Stimulated activated CD8-positive, alpha-beta memory T cell treated with anti-CD3 and anti-CD28 coated beads, Interleukin-4, amount 100 ng/mL, for 4 hours (primary cell): ENCODE measurements around the gene NR2E3.

Experiments used
- DNase-seq, 2 donors: peaks; one replicate each; pipeline ENCODE4 v3.0.0-alpha.2; 2020; ENCODE audit warnings: low read depth in 2 of 2, low spot score in 1 of 2

Gene NR2E3

DNA sequence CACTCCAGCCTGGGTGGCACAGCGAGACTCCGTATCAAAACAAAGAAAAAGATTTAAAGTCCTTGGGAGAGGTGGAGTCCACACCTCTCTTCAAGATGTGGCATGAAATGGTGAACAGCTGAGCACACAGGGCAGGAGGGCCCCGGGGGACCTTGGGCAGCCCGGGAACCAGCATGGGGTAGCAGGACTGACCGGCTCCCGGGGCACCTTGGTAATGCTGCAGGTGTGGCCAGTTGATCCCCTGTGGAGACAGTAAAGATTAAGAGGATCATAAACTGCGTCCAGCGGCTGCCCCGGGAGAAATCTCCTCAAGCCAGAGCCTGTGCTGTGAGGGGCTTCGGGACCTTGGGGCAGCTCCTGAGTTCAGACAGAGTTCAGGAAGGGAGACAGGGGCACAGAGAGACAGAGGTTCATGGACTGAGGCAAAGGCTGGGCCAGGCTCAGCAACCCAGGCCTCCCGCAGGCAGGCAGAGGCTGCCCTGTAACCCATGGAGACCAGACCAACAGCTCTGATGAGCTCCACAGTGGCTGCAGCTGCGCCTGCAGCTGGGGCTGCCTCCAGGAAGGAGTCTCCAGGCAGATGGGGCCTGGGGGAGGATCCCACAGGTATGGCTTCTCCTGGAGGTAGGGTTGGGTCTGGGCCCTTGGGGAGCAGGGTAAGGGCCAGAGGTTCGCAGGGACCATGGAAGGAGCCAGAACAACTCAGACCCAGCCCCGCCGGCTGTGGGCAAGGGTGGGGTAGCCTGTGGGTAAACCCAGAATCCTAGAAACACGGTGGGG is at the start of gene NR2E3:
Gene NR2E3 (plus strand): TSS at position 299 of the 780 bp plus-strand sequence. CDS start 190 bp downstream, at position 489.
- DNase-seq = no peak

DNA sequence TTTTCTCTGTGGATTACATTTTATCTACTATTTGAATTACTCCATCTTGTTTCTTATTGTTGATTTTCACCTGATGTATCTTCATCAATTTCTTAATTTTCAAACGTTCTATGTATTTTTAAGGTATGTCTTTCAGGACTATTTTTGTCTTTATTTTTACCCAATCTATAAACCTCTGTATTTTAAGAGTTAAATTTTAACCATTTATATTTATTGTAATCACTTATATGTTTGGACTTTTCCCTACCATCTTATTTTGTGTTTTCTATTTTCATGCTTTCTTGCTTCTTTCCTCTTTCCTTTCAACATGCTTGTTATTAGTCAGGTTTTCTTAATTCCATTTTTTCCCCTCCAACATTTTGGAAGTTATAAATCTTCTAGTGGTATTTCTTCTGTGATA is 49.5 kb upstream of the NR2E3 start:
- no peak for DNase-seq

DNA sequence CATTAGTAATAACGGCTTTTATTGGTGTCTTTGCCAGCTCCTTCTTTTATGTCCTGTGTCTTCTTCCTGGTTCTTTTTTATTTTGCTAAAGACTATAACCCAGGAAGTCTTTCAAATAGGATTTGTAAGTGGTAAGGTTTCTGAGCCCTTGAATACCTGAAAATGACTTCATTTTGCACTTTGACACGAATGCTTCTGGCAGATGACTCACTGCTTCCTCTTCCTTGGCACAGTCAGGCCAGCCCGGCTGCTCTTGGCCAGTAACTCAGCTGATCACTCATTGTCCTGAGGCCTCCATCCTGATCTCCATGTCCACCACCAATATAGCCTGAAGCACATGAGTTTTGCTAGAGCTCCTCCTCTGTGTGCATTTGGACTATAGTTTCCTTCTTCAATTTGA is 48.7 kb upstream of the NR2E3 start:
- no peak for DNase-seq

DNA sequence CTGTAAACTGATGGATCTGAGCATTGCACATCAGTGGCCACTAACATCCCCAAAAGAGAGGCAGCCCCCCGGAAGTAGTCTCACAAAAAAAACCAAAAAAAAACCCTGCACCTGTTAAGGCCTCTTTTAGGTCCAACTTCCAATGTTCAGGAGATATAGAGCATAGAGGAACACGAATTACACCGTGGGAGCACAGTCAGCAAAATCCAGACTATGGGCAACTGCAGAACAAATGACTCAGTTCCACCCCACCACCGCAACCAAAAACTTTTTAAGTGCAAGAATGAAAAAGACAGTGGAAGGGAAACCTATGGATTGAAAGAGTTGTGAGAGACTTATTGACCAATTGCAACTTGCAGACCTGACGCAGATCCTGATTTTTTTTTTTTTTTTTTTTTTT is 42.2 kb upstream of the NR2E3 start:
- DNase-seq = no peak

DNA sequence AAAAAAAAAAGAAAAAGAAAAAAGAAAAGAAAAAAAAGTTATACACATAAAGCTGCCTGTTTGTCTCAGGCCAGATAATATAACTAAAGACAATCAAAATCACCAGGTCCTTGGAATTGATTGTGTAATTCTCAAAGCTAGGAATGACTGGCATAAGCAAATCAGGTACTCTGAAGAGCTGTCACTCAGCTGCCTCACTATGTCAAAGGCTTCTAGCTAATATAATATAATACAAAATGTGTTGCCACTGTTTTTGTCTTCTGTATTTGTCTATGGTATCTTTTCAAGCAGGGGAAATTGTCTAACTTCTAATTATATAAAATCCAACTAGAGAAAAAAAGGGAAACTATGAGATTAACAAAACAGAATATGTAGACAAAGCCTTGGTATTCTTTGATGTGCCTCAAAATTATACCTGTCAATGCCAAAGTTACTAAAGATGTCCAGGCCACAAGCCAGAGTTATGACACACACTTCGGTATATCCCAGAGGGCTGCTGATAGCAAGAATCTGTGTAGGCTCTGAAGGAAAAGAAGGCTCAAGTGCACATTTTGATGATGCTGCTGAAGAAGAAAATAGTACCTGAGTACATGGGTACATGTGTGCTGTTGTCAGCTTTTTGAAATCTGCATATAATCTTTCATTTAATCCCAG is 37.0 kb upstream of the NR2E3 start:
- DNase-seq = no peak

DNA sequence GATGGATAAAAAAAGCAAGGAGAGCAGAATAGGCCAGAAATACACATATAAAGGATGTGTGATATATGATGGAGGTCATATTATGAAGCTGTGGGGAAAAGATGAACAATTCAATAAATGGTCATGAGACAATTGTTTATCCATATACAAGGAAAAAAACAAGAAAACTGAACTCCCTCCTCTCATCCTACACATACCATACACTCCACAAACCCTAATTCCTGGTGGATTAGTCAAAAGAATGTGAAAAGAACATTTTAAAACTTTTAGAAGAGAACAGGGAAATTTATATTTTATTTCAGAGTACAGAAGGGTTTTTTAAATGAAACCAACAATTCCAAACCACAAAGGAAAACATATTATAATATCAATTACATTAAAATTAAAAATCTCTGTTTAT is 34.5 kb upstream of the NR2E3 start:
- no peak for DNase-seq

DNA sequence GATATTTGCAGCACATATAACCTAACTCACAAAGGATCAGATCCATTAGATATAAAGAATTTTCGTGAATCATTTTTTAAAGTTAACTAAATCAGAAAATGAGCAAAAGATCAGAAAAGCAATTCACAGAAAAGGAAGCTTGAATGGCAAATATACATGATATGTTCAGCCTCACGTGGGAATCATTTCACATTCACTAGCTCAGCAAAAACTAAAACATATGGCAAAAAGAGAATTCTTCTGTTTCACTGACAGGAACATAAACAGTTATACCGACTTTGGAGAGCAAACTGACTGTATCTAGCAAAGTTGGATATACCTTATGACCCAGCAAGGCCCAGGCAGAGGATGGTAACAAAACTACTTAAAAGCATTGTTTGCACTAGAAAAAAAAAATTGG is 34.0 kb upstream of the NR2E3 start:
- DNase-seq = no peak

DNA sequence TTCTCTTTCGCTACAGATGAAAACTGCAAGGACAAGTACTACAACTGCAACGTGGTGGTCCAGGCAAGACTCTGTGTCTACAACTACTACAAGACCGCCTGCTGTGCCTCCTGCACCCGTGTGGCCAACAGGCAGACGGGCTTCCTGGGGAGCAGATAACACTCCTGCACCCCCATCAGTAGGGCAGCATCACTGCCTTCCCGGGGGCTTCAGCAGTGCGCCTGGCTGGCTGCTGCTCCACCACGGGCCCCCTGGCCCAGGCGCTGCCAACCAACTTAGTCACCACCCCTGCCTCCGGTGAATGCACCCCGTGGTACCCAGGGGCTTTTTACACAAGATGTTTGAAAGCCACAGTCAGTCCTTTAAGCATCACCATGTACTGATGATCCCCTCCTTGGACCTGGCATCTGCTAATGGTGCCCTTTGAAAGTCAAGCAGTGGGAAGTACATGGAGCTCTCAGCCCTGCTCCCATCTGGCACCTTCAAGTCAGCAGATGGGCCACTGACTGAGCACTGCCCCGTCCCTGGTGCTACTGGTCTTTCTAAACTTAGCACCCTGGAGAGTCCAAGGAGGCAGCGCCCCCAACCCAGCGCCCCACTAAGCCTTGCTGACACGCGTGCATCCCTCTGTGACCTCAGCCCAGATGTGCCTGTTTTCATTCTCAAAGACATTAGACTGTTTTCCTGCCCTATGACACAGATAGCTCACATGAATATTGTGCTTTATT is 33.0 kb upstream of the NR2E3 start:
- DNase-seq = no peak

DNA sequence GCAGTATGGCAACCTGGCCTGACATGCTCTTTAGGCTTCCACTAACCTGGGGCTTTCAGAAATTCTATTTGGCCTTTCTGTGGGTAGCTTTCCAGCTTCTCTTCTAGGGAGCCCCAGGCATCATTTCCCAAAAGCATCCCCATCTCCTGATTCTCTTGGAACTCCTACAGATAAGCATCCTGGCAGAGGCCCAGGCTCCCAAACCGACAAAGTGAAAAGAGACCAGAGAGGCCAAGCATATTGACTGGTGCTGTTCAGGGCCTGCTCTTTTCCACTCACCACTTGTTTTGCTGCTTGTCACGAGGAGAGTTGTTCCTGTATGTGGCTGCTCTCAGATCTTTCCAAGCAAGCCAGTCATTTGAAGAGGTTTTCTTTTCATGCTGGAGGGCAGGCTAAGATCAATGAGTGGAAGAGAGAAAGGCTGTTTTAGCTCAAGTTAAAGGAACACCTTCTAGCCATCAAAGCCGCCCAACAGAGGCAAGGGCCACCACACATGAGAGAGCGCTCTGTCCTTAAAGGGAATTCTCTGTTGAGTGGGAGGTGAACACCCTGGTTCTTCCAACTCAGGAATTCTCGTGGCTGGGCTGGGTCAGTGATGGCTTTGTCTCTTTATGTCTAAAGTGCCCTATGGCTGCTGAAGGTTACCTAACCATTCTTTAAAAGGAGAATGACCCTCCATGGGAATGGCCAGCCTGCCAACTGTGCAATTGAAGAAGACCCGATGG is 31.1 kb upstream of the NR2E3 start:
- DNase-seq = no peak

DNA sequence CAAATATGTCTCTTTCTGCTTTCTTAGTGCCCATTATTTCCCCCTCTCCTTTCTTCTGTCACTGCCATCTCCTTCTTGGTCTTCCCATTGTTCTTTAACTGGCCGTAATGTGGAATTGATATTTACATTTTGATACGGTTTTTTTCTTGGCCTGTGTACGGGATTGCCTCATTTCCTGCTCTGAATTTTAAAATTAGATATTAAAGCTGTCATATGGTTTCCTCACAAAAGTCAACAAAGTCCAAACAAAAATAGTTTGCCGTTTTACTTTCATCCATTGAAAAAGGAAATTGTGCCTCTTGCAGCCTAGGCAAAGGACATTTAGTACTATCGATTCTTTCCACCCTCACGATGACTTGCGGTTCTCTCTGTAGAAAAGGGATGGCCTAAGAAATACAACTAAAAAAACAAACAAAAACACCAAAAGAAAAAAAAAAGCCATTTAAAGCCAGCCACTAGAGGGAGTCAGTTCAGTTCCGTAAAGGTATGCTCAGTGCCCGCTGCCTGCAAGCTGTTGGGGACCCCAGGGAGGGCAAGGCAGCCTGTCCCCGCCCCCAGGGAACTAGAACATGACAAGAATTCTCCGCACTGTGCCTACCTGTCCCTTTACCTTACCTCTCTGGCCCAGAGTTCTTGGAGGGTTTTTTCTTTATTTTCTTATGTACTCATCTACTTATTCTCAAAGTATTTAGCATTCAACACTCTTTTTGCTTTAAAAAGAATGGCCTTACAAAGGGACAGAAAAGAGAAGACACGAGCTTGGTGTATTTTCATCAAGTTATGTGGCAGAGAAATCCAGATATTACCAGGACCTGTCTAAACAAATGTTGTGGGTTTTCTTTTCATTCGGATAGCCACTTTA is 30.0 kb upstream of the NR2E3 start:
- DNase-seq = no peak

DNA sequence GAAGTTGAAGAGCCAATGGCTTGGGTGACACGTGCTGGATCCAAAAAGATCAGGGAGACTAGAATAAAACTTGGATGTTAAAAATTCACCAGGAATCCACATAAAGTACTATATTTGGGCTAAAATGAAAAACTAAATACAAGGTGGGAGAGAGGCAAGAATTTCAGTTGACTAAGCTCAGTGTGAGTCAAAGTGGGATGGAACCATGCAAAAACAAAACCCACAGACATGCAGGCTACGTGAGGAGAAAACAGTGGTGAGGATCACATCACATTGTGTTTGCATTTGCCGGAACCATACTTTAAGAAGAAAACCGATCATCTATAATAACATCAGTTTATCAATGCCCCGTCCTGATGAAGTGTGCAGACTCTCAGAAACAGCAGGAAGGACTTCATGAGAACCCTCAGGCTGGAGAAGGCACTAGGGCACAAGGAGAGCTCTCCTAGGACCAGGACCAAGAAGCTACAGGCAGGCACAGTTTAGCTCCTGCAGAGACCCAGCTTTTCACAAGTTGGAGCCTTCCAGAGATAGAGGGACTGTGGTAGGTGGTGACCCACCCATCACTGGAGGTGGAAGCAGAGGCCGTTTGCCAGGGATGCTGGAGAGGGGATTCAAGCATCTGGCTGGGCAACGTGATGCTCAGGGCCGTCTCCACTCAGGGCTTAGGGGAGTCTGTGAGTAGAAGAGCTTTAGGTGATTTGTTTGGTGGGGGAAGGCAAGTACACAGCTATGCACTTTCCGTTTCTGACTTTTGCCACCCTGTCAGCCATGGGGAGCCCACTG is 29.0 kb upstream of the NR2E3 start:
- DNase-seq = no peak

DNA sequence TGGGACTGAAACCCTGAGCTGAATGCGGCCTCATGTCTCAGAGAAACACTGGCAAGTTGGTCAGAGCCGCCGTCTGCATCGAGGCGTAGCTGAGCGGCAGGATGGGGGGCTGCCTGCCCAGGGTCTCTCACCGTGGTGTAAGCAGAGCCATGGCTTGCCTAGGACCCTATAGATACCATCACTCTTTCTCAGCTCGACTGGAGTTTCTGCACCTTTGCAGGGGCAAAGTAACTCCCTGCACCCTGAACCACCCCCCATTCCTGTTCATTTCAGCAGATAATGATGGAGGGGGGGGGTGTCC is 28.4 kb upstream of the NR2E3 start:
- DNase-seq = no peak

DNA sequence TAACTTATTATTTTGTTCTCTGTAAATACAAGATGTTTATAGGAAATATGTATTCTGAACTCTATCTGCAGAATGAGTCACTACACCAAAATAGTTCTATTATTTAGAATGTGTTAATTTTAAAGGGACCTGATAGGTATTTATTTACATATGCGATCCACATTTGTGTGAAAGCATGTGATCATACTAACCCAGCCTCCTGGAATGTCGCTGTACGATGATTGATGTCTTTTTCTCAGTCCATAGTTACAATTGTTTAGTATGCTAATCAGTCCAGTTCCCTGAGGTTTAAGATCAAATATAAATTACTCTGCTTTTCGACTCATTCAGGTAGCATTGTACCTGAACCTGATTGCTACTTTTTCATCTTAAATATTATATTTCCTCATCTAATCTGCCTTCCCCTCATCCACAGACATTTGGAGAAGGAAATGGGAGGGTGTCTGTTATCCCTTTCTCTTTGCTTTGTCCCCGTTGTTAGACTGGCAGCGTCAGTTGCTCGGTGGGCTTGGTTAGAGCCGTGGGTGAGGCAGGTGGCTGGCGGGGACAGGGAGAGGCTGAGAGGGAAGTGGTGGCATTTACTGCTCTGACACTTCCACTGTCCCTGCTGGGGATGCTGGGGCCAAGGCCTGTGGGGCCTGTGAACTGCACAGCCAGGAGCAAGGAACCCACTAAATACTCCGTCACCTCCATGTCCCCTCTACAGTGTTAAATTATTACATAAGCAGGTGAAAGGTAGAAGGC is 27.8 kb upstream of the NR2E3 start:
- no peak for DNase-seq

DNA sequence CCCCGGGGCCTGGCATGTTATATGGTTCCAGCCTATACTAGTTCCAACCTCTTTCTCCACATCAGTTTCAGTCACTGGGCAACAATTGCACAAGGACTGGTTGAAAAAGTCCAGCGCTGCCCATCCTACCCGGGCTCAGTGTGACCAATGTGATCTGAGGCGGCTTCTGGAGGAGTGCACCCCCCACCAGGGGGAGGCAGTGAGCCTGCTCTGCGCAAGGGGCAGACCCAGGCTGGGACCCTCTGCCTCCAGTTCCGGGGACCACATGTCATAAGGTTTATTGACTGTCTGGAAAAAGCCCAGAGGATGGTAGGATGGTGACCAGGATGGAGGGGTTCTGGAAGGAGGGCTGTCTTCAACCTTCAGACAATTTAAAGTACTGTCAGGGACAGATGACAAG is 25.6 kb upstream of the NR2E3 start:
- DNase-seq = no peak

DNA sequence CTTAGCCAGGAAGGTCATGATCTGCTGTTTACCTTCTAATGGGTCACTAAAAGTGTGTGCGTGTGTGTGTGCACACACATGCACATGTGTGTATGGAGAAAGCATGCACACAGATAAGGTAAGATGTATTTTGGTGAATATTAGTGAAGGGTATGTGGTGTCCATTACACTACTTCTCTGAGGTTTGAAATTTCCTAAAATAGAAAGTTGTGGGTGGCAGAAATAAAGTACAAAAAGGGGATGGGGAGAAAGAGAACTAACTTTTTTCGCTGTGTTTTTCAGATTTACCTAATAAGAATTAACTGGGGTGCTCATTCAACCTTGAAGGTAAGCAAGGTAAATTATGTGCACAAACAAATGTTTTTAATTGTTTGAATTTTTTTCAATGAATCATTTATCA is 24.4 kb upstream of the NR2E3 start:
- no peak for DNase-seq

DNA sequence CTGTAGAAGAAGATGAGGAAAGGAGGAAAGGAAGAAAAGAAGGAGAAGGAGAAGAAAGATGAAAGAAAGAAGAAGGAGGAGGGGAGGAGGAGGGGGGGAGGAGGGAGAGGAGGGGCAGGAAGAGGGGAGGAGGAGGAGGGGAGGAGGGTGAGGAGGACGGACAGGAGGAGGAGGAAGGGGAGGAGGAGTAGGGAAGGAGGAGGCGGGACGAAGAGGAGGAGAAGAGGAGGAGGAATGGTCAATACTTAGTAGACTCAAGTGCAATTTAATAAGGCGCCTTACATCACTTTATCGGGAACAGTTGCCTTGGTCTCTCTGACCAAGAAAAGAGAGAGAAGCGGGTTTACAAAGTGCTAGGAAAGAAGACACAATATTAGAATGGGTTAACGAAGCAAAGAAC is 23.7 kb upstream of the NR2E3 start:
- DNase-seq = no peak

DNA sequence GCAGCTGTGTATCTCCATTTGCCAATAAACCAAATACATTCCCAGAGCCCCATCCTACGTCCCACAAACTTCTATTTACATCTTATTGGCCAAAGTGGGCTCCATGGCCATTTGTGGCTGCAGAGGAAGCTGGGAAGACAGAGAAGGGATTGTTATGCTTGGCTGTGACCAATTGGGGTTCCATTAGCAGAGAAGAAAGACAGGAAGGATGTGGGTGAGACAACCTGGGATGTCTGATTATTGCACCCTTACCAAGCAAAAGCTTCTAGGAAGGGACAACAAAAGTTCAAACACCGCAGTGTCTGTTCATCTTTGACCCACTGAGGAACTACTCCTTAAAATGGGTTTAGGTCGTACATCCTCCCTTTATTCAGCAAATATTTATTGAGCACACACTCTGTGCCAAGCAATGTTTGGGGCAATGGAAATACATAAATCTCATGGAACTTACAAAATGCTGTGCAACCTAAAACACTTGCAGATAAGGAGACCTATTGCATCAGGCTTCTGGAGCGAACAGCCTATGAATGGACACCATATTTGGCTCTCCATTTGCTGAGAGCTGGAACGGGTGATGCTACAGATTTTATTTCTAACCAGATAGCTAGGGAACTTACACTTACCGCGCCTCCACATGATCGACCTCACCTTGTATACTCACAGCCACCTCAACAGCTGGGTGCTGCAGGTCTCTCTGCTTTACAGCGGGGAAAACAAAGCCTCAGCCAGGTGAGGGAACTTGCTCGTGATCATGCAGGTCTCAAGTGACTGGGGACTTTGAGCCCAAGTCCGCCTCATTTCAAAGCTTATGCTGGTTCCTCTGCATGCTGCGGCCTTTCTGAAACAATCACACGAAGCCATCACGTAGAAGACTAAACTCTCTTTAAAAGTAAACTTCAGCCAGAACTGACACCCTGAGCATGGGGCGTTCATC is 21.4 kb upstream of the NR2E3 start:
- DNase-seq = no peak

DNA sequence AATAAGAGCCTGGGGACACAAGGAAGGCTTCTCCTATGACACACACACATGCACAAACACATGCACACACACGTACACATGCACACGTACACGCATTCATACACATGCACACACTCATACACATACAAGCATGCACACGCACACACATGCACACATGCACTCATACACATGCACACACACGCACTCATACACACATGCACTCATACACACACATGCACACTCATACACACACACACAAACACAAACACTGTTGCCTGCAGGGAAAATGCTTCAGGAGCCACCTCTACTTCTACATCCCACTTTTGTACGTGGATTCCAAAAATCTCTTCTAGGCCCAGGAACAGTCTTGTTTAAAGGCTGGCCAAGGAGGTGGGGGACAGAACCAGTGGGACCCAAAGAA is 20.7 kb upstream of the NR2E3 start:
- no peak for DNase-seq
